Renal cortical epithelial cell (primary cell): Measurements from ENCODE around the gene RHOH. TPM values are rescaled to one million over a fixed set of nuclear protein-coding genes. Genes with fewer than 3 reads are reported as not detected.
A peak's percentile ranks its signal among the peaks of the same experiment; 100 is the strongest.

Experiments
- DNase-seq: peaks from one replicate; pipeline ENCODE4 v3.0.0-alpha.2; 2011; ENCODE audit warnings: low read depth
- total RNA-seq: library from RNA; depleted of rRNA; stranded (reverse); fragments of >200 nt; gene quantifications from 2 replicates; pipeline ENCODE4 v1.2.3, GENCODE V29; 2014

The RHOH gene
- total RNA-seq, 1 donor from 2014 or later, result not detected

- no peak for DNase-seq
Measured at GRCh38 chr4:40187386-40187906, 9.4 kb upstream of the RHOH start.

GRCh38 chr4:40190019-40190418, 6.8 kb upstream of the RHOH start:
- DNase-seq, result no peak

- no peak for DNase-seq
Measured at GRCh38 chr4:40190465-40190864, 6.4 kb upstream of the RHOH start.

- DNase-seq, result no peak
Measured at GRCh38 chr4:40190880-40191815, 5.7 kb upstream of the RHOH start.

GRCh38 chr4:40192114-40193015, 4.5 kb upstream of the RHOH start:
- DNase-seq, result no peak

GRCh38 chr4:40193016-40193571, 3.7 kb upstream of the RHOH start:
- DNase-seq, result no peak

- no peak for DNase-seq
Measured at GRCh38 chr4:40193578-40193977, 3.3 kb upstream of the RHOH start.

- peak; percentile 18 for DNase-seq
Measured at GRCh38 chr4:40194602-40195161, 2.1 kb upstream of the RHOH start.

- DNase-seq, result no peak
Measured at GRCh38 chr4:40195182-40196177, 1.4 kb upstream of the RHOH start.

GRCh38 chr4:40196272-40196671, 559 bp upstream of the RHOH start:
- no peak for DNase-seq

- no peak for DNase-seq
Measured at GRCh38 chr4:40197879-40198689, 1.3 kb downstream of the RHOH start.

GRCh38 chr4:40199179-40199670, 2.4 kb downstream of the RHOH start:
- DNase-seq, result no peak

- DNase-seq, result peak; percentile 59
Measured at GRCh38 chr4:40199999-40200874, 3.4 kb downstream of the RHOH start.

GRCh38 chr4:40200875-40201801, 4.3 kb downstream of the RHOH start:
- no peak for DNase-seq

GRCh38 chr4:40201898-40202297, 5.1 kb downstream of the RHOH start:
- no peak for DNase-seq

GRCh38 chr4:40202474-40202873, 5.6 kb downstream of the RHOH start:
- no peak for DNase-seq
